Liver (tissue), 3 donors: Measurements from ENCODE around the gene DAPP1.

Experiments used
- EGR1 ChIP-seq, 2 donors: IDR thresholded peaks; 2 replicates each; pipeline ENCODE4 v1.6.1; 2016 to 2018; ENCODE audit warnings: antibody characterized with exemption in 2 of 2, low read depth in 2 of 2
- FOXA1 ChIP-seq: IDR thresholded peaks from 2 replicates; pipeline ENCODE4 v1.6.1; 2016; ENCODE audit warnings: antibody characterized with exemption
- GABPA ChIP-seq, 2 donors: IDR thresholded peaks in 1 of 2; conservative IDR thresholded peaks in 1 of 2; 2 replicates each; pipeline ENCODE4 v1.6.1; 2016; ENCODE audit warnings: antibody characterized with exemption in 2 of 2, mild to moderate bottlenecking in 1 of 2, moderate library complexity in 1 of 2
- JUND ChIP-seq, 2 donors: IDR thresholded peaks; 2 replicates each; pipeline ENCODE4 v1.6.1; 2016; ENCODE audit warnings: antibody characterized with exemption in 2 of 2
- RAD21 ChIP-seq, 2 donors: IDR thresholded peaks; 2 replicates each; pipeline ENCODE4 v1.6.1; 2016; ENCODE audit warnings: antibody characterized with exemption in 2 of 2, mild to moderate bottlenecking in 2 of 2
- SP1 ChIP-seq: IDR thresholded peaks from 2 replicates; pipeline ENCODE4 v1.6.1; 2018; ENCODE audit warnings: antibody characterized with exemption, mild to moderate bottlenecking
- TF ChIP-seq, protein P1 (sequence below): fragments of 150-350 bp; IDR thresholded peaks from 2 replicates; pipeline ENCODE4 v1.5.1; 2017; ENCODE audit warnings: improper control_type of control experiment, low read depth, low read length; ENCODE audit not compliant: missing input control
- TF ChIP-seq, protein P2 (sequence below): IDR thresholded peaks from 2 replicates; pipeline ENCODE4 v1.6.1; 2016; ENCODE audit warnings: antibody characterized with exemption
- donor health status: healthy.
- donor health status: healthy.

DNA sequence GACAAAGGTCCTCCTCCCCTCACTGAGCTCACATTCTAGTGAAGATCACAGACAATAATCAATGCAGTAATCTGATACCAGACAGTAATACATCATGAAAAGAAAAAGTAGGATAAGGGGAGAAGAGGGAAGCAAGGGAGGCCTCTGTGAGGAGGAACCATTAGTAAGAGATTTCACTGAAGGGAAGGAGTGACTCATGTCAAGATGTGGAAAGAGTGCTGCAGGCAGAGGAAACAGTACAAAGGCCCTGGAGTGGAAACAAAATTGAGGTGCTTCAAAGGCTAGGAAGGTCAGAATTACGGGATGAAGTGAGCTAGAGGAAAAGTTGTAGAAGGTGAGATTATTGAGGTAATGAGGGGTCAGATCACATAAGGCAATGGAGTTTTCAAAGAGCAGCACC lies 39.5 kb downstream of the DAPP1 start:
- TF ChIP-seq, protein P1, sequence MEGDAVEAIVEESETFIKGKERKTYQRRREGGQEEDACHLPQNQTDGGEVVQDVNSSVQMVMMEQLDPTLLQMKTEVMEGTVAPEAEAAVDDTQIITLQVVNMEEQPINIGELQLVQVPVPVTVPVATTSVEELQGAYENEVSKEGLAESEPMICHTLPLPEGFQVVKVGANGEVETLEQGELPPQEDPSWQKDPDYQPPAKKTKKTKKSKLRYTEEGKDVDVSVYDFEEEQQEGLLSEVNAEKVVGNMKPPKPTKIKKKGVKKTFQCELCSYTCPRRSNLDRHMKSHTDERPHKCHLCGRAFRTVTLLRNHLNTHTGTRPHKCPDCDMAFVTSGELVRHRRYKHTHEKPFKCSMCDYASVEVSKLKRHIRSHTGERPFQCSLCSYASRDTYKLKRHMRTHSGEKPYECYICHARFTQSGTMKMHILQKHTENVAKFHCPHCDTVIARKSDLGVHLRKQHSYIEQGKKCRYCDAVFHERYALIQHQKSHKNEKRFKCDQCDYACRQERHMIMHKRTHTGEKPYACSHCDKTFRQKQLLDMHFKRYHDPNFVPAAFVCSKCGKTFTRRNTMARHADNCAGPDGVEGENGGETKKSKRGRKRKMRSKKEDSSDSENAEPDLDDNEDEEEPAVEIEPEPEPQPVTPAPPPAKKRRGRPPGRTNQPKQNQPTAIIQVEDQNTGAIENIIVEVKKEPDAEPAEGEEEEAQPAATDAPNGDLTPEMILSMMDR: no peak
- TF ChIP-seq, protein P2, sequence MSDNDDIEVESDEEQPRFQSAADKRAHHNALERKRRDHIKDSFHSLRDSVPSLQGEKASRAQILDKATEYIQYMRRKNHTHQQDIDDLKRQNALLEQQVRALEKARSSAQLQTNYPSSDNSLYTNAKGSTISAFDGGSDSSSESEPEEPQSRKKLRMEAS: no peak
- TF ChIP-seq RAD21 (IDR thresholded peaks at IDR 0.05) (no peak), EGR1 (IDR thresholded peaks at IDR 0.05; ENCODE audit: low read depth in 2 of 2) (no peak), JUND (IDR thresholded peaks at IDR 0.05) (no peak), SP1 (no peak), GABPA (IDR thresholded peaks at IDR 0.05 in 1 of 2, conservative IDR thresholded peaks at IDR 0.05 in 1 of 2) (no peak), FOXA1 (no peak)
